Stimulated activated CD4-positive, alpha-beta T cell treated with anti-CD3 and anti-CD28 coated beads, Interleukin-4, amount 100 ng/mL, for 1 hour (primary cell): Measurements from ENCODE around the gene CDK13.
A peak's percentile ranks its signal among the peaks of the same experiment; 100 is the strongest.

ENCODE experiments used
- DNase-seq: peaks from one replicate; pipeline ENCODE4 v3.0.0-alpha.2; 2020

CDK13 gene

DNA sequence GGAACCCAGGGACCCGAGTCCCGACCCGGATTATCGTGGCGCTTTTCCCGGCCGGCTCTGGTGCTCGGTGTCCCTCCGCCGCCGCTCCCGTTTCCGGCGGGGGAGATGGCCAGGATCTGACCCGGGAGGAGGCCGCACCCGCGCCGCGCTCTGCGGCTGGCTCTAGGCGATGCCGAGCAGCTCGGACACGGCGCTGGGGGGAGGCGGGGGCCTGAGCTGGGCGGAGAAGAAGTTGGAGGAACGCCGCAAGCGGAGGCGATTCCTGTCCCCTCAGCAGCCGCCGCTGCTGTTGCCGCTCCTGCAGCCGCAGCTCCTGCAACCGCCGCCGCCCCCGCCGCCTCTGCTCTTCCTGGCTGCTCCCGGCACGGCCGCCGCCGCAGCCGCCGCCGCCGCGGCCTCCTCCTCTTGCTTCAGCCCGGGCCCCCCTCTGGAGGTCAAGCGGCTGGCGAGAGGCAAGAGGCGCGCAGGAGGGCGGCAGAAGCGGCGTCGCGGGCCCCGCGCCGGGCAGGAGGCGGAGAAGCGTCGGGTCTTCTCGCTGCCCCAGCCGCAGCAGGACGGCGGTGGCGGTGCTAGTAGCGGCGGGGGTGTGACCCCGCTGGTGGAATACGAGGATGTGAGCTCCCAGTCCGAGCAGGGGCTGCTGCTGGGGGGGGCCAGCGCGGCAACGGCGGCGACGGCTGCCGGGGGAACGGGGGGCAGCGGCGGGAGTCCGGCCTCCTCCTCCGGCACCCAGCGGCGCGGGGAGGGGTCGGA, 593 bp downstream of the CDK13 start:
- peak; percentile 48 for DNase-seq

DNA sequence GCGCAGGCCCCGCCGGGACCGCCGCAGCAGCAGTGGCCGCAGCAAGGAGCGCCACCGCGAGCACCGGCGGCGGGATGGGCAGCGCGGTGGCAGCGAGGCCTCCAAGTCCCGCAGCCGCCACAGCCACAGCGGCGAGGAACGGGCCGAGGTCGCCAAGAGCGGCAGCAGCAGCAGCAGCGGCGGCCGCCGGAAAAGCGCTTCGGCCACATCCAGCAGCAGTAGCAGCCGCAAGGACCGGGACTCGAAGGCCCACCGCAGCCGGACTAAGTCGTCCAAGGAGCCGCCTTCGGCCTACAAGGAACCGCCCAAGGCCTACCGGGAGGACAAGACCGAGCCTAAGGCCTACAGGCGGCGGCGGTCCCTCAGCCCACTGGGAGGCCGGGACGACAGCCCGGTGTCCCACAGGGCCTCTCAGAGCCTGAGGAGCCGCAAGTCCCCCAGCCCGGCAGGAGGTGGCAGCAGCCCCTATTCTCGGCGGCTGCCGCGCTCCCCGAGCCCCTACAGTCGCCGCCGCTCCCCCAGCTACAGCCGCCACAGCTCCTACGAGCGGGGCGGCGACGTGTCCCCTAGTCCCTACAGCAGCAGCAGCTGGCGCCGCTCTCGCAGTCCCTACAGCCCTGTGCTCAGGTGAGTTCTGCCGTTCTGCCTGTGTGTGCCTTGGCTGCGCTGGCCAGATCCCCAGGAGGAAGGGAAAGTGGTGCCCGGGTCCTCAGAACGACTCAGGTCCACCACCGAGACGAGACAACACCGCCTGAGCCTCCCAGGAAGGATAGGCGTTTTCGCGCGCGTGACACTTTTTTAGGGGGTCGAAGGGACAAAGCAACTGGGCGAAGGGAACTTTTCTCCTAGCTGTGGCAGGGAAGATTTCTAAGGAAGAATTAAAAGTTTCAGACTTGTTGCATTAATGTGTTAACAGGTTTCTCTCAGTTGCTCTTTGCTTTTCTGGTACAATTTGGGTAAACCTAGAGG, 1.5 kb downstream of the CDK13 start:
- DNase-seq: peak; percentile 68

DNA sequence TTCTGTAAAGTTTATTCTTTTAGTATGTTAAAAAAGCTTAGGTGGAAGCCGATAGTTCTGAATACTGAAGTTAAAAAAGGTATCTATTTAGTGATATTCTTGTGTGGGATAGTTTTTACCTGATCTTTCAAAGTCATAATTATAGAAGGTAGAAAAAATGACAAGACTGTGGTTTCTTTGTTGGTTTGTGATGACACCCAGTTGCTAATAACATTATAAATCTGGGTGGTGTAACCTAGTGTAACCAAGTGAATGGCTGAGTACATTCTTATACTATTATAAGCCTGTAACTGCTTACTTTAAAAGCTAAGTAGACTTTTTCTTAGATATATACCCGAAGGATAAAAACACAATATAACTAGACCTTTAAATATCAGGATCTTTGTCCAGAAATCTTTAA, 2.3 kb downstream of the CDK13 start:
- no peak for DNase-seq

DNA sequence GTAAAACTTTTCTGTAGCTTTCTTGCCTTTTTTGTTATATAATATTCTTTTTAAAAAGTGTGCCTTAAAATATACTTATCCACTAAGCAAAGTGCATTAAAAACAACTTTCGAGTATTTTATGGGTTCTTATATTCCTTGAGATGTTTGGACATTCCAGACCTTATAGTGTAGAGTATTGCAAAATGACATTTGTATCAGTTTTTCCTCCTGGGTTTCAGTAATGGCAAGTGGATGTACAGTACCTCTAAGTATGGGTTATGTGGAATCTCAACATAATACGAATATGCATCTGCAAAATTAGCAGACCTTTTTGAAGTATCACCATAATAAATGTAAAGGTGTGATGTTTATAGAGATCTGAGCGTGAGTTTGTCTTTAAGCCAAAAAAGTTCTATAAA, 2.7 kb downstream of the CDK13 start:
- DNase-seq: no peak

DNA sequence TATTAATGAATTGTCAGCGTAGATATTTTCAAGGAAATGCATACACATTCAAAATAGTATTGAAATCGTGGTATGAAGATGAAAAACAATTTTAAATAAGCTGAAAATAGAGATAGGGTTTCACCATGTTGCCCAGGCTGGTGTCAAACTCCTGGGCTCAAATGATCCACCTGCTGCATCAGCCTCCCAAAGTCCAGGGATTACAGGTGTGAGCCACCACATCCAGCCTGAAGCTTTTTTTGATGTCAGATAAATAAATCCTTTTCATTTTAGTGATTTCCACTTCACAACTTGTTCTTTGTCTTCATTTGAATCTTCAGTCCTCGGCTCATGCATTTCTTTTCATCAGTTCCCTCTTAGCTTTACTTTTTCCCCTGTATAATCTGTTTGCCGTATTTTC, 4.6 kb downstream of the CDK13 start:
- no peak for DNase-seq

DNA sequence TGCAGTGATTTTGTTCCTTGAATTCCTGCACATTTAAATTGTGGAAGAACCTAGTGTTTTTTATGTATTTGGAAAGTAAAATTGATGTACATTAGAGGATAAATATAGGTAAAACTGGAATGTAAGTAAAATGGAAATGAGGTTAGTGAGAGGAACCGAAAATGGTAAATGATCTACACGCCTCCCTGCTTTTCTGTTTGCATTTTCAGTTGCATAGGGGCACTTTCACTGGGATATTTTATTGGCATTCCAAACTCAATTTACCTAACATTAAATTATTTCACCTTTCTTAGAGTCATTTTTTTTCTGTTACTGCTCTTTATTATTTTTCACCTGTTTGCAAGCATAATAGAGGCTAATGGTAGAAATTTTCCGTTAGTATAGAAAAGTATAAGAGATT, 8.0 kb downstream of the CDK13 start:
- no peak for DNase-seq

DNA sequence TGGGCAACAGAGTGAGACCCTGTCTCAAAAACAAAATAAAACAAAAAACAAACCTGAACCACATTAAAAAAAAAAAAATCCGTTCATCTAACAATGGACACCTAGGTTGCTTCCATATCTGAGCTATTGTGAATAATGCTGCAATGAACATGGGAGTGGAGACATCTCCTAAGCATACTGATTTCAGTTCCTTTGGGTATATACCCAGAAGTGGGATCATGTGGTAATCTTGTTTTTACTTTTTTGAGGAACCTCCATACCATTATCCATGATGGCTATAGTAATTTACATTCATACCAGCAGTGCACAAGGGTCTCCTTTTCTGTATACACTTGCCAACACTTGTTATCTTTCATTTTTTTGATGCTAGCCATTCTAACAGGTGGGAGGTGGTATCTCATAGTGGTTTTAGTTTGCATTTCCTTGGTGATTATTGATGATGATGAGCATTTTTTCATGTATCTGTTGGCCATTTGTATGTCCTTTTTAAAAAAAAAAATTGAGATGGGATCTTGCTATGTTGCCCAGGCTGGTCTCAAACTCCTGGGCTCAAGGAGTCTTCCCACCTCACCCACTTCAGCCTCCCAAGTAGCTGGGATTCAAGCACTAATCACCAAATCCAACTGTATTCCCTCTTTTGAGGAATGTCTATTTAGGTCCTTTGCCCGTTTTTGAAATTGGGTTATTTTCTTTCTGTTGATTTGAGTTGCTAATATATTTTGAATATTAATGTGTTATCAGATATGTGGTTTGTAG, 17.5 kb downstream of the CDK13 start:
- no peak for DNase-seq

DNA sequence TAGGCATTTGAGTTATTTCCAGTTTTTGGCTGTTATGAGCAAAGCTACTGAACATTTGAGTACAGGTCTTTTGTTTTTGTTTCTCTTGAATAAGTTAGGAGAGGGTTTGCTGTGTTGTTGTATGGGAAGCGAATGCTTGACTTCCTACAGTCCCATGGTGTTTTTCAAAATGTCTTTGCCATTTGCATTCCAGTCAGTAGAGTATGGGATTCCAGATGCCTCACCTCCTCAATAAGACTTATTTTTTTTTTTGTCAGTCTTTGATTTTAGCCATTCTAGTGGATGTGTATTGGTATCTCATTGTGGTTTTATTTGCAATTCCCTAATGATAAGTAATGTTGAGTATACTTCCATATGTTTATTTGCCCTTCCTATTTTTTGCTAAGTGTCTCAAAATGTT, 19.4 kb downstream of the CDK13 start:
- no peak for DNase-seq

DNA sequence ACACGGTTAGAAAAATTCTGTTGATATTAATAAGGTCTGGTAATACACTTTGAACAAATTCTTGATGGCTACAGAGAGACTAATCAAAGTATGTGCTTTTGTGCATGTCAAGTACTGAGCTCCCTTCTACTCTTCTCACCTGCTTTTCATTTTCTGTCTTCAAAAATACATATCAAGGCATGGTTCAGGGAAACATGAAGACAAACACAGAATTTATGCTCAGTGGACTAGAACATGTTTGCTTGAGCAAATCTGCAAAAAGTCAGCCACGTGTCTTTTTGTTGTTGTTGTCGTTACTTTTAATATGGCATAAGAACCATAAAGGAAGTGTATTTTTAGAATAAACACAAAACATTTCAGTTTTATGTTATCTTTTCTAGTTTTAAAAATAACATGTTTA, 21.9 kb downstream of the CDK13 start:
- DNase-seq: no peak

DNA sequence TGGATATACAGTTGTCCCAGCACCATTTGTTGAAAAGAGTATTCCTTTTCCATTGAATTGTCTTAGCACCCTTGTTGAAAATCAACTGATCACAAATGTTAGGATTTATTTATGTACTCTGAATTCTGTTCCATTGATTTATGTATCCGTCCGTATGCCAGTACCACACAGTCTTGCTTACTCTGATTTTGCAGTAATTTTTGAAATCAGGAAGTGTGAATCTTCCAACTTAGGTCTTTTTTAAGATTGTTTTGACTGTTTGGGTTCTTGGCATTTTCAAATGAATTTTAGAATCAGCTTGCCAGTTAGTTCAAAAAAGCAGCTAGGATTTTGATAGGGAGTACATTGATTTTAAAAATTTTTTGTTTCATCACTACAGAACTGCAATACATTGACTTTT, 23.7 kb downstream of the CDK13 start:
- DNase-seq: no peak

DNA sequence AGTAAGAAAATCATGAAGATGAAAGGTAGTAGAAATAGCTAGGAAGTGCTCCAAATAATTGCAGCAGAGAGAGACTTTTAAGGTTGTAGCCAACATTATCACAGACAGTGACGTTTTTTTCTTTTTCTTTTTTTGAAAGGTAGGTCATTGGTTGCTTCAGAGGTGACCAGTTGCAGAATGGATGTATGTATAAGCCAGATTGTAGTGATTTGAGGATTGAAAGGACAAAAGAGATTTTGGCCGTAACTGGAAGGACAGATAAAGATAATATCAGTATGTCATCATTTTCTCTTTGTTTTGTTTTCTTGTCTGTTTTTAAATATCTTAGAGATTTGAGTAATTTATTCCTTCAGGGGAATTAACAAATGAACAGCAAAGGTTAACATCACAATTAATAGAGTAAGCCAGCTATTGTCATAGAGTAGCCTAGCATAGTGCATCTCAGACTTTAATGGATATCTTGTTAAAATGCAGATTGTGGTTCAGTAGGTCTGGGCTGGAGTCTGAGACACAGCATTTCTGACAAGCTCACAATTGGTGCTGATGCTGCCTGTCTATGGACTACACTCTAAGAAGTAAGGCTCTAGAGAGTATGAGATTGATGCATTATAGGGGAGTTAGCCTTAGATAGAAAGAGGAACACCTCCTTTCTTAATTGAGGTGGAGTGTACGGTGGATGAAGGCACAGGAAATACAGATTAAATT, 28.3 kb downstream of the CDK13 start:
- no peak for DNase-seq

DNA sequence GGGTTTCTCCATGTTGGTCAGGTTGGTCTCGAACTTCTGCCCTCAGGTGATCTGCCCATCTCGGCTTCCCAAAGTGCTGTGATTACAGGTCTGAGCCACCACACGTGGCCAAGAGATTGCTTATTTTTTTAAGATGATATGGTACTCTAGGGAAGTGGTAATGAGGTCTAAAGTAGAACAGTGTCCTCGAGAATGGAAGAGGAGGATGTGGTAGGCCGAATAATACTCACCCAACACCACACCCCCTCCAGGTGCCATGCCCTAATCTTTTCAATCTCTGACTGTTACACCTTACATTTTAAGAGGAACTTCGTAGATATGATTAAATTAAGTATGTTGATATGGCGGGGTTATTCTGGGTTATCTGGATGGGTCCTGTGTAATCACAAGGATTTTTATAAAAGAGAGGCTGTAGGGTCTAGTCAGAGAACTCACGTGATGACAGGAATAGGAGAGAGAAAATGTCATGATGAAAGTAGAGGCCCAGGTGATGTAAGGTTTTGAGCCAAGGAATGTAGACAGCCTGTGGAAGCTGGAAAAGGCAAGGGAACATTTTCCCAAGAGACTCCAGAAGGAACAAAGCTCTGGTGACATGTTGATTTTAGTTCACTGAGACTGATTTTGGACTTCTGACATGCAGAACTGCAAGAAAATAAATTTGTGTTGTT, 29.5 kb downstream of the CDK13 start:
- DNase-seq: no peak

DNA sequence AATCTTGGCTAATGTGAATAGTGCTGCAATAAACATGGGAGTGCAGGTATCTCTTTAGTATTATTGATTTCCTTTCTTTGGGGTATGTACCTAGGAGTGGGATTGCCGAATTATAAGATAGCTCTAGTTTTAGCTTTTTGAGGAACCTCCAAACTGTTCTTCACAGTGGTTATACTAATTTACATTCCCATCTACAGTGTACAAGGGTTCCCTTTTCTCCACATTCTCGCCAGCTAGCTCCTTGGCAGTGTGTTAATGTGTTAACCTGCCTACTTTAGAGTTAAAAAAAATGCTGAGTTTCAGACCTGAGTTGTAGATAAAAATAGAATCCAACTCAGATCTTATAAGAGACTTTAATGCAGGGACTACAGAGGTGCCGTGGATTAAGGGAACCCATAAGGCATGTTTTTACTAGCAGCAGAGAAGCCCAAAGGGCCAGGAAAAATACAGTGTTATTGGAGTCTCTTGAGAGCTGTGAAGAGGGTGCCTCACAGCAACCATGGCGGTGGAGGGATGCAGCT, 35.4 kb downstream of the CDK13 start:
- DNase-seq: no peak

DNA sequence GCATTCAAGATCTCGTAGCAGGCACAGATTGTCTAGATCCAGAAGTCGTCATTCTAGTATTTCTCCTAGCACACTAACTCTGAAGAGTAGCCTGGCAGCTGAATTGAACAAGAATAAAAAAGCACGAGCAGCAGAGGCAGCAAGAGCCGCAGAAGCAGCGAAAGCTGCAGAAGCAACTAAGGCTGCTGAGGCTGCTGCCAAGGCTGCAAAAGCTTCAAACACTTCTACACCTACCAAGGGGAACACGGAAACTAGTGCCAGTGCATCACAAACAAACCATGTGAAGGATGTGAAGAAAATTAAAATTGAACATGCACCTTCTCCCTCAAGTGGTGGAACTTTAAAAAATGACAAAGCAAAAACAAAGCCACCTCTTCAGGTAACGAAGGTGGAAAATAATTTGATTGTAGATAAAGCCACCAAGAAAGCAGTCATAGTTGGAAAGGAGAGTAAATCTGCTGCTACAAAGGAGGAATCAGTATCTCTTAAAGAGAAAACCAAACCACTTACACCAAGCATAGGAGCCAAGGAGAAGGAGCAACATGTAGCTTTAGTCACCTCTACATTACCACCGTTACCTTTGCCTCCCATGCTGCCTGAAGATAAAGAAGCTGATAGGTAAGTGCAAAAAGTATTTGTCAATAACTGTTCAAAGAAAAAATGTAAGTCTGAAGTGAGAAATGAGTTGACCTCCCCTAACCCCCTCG, 37.7 kb downstream of the CDK13 start:
- DNase-seq: no peak

DNA sequence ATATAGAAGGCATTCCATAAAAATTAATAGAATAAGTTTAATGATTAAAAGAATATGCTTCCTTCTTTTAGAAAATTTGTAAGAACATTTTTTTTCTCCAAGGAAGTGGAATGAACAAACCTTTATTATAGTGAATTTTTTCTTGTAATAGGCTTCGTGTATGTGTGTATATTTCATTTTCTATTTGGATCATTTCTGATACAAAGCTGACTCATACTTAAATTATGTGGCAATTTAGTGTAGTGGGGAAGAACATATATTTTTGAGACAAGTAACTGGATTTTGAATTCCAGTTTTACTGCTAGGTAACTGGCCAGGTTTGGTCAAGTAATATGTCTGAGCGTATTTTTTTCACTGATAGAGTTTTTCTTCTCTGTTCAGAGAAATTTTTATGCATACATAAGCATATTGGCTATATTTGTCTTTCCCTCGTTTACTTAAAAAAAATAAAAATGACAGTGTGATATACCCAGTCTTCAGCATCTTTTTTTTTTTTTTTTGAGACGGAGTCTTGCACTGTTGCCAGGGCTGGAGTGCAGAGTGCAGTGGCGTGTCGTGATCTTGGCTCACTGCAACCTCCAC, 50.8 kb downstream of the CDK13 start:
- no peak for DNase-seq

DNA sequence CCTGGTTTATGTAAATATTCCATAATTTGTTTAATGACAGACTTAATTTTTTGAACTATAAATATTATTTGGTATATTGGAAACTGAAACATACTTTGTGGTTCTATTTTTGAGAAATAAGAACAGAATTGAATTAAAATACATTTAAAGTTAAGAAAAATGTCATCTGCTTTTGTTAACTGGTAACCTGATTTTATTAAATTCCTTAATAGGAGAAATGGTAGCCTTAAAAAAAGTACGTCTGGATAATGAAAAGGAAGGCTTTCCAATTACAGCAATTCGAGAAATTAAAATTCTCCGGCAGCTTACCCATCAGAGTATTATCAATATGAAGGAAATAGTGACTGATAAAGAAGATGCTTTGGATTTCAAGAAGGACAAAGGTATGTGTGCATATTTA, 51.6 kb downstream of the CDK13 start:
- no peak for DNase-seq

DNA sequence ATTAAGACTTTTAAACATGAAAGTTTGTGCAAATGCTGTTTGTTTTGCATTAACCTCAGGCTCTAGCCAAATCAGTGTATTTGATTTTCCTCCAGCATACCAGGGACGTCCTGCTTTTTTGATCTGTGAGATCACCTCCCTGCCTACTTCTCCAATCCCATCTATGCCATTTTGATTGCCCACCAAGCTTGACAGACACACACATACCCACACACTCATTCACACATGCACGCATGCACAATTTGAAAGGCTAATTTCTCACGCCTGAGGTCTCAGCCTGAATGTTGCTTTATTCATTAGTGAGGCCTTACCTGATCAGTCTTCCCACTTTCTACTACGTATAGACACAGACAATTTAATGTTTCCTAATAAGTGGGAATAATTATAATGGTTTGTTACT, 53.5 kb downstream of the CDK13 start:
- no peak for DNase-seq

DNA sequence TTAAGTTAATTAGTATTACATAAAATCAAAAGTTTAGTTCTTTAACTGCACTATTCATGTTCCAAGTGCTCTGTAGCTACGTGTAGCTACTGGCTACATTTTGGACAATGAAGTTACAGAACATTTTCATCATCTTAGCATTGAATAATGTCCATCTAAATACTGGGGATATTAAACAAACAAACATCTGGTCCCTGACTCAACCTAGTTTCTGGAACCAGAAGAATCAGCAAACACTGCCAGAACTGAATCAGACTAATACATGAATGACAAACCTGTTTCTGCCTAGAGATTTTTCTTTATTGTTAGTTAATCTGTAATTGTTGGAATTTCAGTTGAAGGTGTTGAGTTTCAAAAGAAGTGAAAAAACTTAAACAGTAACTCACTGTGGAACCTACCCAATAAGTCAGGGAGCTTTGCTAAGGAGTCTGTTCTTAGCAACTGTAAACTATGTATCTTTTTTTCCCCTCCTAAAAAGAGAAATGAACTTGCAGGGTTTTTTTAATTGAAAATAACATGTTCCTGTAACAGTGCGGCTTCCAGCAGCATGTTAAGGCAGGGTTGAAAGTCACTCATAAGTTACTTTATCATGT, 58.3 kb downstream of the CDK13 start:
- no peak for DNase-seq

DNA sequence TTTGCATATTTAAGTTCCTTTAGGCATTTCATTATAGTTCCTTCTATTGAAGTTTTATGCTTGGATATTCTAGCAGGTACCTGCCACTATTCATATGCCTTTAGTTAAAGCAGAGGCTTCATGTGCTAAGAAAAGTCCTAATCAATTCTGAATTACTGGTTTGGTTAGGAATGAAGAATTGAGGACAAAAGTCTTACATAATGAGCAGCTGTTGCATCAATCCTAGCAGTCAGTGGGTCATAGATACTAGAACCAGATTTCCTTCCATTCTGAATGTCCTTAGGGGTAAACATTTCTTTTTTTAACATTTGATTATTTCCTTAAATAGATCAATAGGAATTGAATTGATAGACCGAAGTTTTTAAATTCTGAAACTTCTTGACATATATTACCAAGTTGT, 59.2 kb downstream of the CDK13 start:
- no peak for DNase-seq

DNA sequence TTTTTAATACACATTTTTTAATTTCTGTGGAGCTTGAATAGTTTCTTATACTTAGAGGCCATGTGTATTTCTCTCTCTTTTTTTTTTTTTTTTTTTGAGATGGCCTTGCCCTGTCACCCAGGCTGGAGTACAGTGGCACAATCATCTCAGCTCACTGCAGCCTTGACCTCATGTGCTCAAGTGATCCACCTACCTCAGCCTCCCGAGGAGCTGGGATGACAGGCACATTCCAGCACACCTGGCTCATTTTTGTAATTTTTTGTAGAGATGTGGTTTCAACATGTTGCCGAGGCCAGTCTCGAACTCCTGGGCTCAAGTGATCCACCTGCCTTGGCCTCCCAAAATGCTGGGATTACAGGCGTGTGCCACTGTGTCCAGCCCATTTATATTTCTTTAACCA, 64.3 kb downstream of the CDK13 start:
- no peak for DNase-seq
